MG63 (cell line): Measurements from ENCODE around the gene CSF2RB. TPM values are rescaled to one million over a fixed set of nuclear protein-coding genes. Genes with fewer than 3 reads are reported as not detected.

ENCODE experiments used
- DNase-seq: peaks from one replicate; pipeline ENCODE4 v3.0.0-alpha.2; 2020
- H3K27me3 ChIP-seq: fragments of 250-450 bp; sonication (Bioruptor Pico); 2 replicates; pipeline ENCODE4 v1.5.1; 2020; ENCODE audit warnings: mild to moderate bottlenecking, moderate library complexity
- H3K36me3 ChIP-seq: fragments of 250-450 bp; sonication (Bioruptor Pico); 2 replicates; pipeline ENCODE4 v1.5.1; 2020; ENCODE audit warnings: mild to moderate bottlenecking, moderate library complexity
- H3K4me3 ChIP-seq: fragments of 250-450 bp; sonication (Bioruptor Pico); 2 replicates; pipeline ENCODE4 v1.5.1; 2020; ENCODE audit warnings: mild to moderate bottlenecking, moderate library complexity
- H3K9me3 ChIP-seq: fragments of 250-450 bp; sonication (Bioruptor Pico); 2 replicates; pipeline ENCODE4 v1.5.1; 2020; ENCODE audit warnings: mild to moderate bottlenecking, moderate library complexity
- total RNA-seq: library from RNA; depleted of rRNA; stranded (reverse); fragments of >200 nt; shearing (Covaris generic); gene quantifications from 2 replicates; pipeline ENCODE4 v1.2.3, GENCODE V29; 2014; ENCODE audit warnings: low replicate concordance; rRNA removed

The CSF2RB gene
- total RNA-seq = not detected in 2 replicates

DNA sequence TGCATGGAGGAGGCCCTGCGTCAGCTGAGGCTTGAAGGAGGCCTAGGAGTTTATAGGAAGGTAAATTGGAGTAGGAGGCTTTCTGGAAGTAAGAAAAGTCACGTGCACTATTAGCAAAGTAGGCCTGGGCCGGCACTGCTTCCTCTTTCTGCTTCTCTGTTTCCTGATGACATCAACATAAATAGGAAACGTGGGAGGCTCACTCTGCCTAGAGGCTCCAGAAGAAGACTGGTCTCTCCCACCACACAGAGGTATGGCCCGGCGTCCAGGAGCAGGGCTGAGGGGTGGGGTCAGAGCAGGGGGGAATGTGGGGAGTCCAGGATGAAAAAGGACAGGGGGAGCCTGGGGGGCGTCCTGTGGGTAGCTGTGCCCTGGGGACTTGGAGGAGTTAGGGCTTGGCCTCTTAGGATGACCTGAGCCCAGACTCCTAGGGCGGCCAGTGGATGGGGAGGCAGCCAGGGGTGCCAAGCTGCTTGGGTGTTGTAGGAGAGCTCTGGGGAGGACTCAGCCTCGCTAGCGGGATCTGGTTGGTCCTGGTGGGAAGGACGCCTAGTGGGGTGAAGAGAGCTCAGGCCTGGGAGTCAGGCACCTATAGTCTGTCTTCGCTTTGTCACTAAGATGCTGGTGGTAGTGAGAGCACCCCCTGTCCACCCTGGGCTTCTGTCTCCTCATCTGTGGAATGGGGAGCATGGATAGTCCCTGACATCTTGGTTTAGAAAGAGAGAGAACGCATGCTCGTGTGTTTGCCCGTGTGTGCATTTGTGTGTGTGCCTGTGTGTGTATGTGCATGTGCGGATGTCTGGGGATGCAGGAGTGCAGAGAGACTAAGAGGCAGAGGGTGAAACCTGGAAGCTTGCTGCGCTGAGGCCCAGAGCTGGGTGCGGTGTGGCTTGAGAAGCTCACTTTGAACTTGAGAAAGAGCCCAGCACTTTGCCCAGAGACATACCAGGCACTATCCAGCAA lies at the start of gene CSF2RB:
TSS of gene CSF2RB (plus strand) at position 202 of the 963 bp plus-strand sequence. CDS start 8,580 bp downstream, outside the sequence.
- peaks cover 28% of the 10 kb centered on the region for H3K27me3 ChIP-seq
- no peaks in the 10 kb centered on the region for H3K9me3 ChIP-seq
- no peak for DNase-seq
- H3K36me3 ChIP-seq = no peaks in the 10 kb centered on the region
- H3K4me3 ChIP-seq = no peak within 1 kb of the TSS

DNA sequence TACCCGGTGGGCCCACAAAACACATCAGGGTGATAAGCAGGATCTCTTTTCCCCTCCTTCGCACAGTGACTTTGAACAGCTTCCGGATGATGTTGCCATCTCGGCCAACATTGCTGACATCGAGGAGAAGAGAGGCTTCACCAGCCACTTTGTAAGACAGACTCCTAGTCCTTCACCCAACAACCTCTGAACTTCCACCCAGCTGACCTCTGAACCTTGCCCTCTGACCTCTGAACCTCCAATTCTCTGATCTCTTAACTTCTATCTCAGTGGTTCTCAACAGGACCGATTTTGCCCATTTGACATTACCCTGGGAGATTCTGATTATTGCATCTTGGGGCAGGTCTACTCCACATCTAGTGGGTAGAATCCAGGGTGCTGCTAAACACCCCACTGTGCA lies 49.4 kb upstream of the CSF2RB start:
- H3K4me3 ChIP-seq = no peak overlapping the region
- no peaks in the 10 kb centered on the region for H3K36me3 ChIP-seq
- no peaks in the 10 kb centered on the region for H3K27me3 ChIP-seq
- no peak for DNase-seq
- no peaks in the 10 kb centered on the region for H3K9me3 ChIP-seq

DNA sequence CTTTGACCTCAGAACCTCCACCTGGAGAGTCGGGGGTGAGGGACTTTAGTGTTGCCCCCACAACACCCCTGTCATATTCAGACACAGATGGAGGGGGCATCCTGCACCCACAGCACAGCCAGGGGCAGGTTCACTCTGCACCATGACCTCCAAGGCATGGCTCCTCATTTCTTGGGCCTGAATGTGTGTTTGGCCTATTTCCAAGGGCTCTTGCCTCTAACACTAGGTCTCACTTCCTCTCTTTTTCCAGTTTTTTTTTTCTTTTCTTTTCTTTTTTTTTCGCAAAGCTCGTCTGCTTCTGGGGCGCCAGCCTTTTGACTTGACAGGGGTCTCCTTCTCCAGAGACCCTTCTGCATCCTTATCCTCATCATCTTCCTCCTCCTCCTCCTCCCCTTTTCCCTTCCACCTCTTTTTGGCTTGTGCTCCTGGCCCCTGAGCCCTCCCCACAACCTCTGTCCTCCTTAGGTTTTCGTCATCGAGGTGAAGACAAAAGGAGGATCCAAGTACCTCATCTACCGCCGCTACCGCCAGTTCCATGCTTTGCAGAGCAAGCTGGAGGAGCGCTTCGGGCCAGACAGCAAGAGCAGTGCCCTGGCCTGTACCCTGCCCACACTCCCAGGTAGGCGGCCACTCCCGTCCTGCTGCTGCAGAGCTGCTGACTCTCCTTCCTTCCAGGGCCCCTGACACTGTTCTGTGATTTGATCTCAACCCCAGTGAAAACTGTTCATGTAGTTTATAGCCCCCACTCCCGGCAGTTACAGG lies 48.8 kb upstream of the CSF2RB start:
- Histone ChIP-seq H3K4me3 (no peak overlapping the region), H3K27me3 (no peaks in the 10 kb centered on the region), H3K36me3 (no peaks in the 10 kb centered on the region), H3K9me3 (no peaks in the 10 kb centered on the region)
- DNase-seq = no peak

- no peaks in the 10 kb centered on the region for H3K27me3 ChIP-seq
- no peak overlapping the region for H3K4me3 ChIP-seq
- DNase-seq = peak; percentile 13
- H3K9me3 ChIP-seq = no peaks in the 10 kb centered on the region
- no peaks in the 10 kb centered on the region for H3K36me3 ChIP-seq
These were observed 48.1 kb upstream of the CSF2RB start for GRCh38 chr22:36865346-36865745.

DNA sequence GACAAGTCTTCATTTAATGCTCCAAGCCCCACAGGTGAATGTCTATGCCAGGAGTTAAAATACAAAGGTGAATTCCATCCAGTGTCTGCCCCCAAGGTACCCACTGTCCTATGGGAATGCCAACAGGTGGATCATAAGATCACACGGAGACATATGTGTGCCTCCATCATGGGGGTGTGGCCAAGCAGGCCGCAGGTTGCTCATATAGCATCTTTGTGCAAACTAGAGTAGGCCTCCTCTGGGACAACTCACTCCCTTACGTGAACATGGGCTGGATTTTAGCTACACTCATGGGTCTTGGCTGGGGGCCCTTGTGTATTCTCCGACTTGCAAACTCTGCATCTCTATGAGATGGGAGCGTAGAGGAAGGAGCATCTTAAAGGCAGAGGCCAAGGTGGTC lies 45.7 kb upstream of the CSF2RB start:
- Histone ChIP-seq H3K4me3 (no peak overlapping the region), H3K27me3 (no peaks in the 10 kb centered on the region), H3K9me3 (no peaks in the 10 kb centered on the region), H3K36me3 (no peaks in the 10 kb centered on the region)
- DNase-seq = no peak

DNA sequence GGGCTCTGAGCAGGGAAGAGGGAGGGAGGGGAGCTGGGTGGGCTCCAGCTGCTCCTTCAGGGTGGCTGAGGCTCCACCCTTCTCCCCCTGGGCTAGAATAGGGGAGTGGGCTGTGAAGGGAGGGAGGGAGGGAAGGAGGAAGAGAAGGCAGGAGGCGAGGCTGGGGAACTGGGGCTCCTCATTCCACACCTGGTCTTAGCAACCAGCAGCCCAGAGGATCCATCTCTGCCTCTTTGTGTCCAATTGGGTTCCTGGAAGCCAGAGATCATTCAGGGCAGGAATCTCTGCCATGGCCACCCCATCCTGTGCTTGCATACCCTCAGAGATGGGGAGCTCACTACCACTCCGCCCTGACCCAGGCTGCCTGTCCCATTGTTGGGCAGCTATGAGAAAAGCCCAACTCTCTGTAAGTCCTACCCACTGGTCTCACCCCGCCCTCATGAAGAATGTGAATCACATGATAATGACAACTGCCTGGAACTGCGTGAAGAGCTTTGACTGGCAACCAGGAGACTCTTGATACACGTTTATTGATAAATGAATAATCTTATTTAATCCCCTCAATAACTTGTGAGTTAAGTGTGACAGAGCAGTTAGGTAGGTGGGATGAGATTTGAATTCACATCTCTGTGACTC lies 44.8 kb upstream of the CSF2RB start:
- H3K9me3 ChIP-seq = no peaks in the 10 kb centered on the region
- H3K4me3 ChIP-seq = no peak overlapping the region
- no peak for DNase-seq
- H3K27me3 ChIP-seq = no peaks in the 10 kb centered on the region
- no peaks in the 10 kb centered on the region for H3K36me3 ChIP-seq

- Histone ChIP-seq H3K4me3 (no peak overlapping the region), H3K36me3 (no peaks in the 10 kb centered on the region), H3K27me3 (no peaks in the 10 kb centered on the region), H3K9me3 (no peaks in the 10 kb centered on the region)
- DNase-seq = no peak
These were observed 43.2 kb upstream of the CSF2RB start for GRCh38 chr22:36870250-36870649.

DNA sequence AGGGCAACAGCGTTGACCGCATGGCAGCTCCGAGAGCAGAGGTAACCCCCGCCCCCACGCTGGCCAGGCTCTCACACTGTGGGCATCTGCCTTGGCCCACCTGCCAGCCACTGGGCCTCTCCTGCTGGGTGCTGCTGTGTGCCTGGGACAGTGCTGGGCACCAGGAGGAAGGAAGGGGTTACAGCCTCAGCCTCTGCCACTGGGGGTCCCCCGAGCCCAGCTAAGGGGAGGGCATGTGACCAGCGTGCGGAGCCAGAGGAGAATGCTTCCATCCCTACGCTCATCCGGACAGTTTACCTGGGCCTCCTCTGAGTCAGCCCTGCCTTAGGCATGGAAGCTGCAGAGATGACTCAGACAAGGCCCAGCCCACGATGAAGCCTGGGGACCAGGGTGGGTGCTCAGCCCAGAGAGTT lies 41.8 kb upstream of the CSF2RB start:
- Histone ChIP-seq H3K9me3 (no peaks in the 10 kb centered on the region), H3K27me3 (no peaks in the 10 kb centered on the region), H3K36me3 (no peaks in the 10 kb centered on the region), H3K4me3 (no peak overlapping the region)
- DNase-seq = no peak

- no peak for DNase-seq
- no peaks in the 10 kb centered on the region for H3K27me3 ChIP-seq
- no peaks in the 10 kb centered on the region for H3K9me3 ChIP-seq
- no peaks in the 10 kb centered on the region for H3K36me3 ChIP-seq
- H3K4me3 ChIP-seq = no peak overlapping the region
These were observed 41.3 kb upstream of the CSF2RB start for GRCh38 chr22:36872084-36872483.

GRCh38 chr22:36872866-36873498 lies 40.4 kb upstream of the CSF2RB start:
- H3K36me3 ChIP-seq = no peaks in the 10 kb centered on the region
- no peaks in the 10 kb centered on the region for H3K27me3 ChIP-seq
- no peak overlapping the region for H3K4me3 ChIP-seq

DNA sequence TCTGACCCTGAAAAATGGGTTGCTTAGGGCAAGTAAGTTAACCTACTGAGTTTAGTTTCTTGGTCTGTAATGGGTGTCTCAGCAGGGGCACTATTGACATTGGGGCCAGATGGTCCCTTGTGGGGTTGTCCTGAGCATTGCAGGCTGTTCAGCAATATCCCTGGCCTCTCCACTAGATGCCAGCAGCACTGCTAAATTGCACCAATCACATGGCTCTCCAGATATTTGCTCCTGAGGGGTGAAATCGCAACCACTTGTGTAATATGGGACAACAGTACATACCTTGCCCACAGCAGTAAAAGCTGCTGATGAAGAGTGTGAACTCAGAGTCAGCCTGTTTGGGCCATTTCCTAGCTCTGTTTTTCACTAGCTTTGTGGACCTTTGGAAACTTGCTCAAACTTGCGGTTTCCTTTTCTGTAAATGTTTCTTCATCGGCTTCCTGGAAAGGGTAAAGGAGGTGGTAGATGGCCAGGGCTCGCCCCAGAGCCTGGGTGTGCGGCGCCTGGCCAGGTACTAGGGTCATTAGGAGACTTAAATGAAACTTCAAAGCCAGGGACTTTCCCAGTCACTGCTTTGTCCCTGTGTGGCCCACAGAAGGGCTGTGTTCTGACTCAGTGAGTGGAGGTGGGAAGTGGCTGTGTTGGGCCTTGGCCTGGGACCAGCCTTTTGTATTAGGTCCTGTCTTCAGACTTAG lies 39.7 kb upstream of the CSF2RB start:
- Histone ChIP-seq H3K36me3 (no peaks in the 10 kb centered on the region), H3K4me3 (no peak overlapping the region), H3K27me3 (peaks cover 1% of the 10 kb centered on the region), H3K9me3 (no peaks in the 10 kb centered on the region)
- peak; percentile 51 for DNase-seq

More at GRCh38 chr22:36872866-36873498, 40.4 kb upstream of the CSF2RB start:
- H3K9me3 ChIP-seq = no peaks in the 10 kb centered on the region
- DNase-seq = no peak

GRCh38 chr22:36874309-36874696 lies 39.1 kb upstream of the CSF2RB start:
- H3K27me3 ChIP-seq = peaks cover 5% of the 10 kb centered on the region
- no peak for DNase-seq
- H3K4me3 ChIP-seq = no peak overlapping the region
- H3K36me3 ChIP-seq = no peaks in the 10 kb centered on the region
- H3K9me3 ChIP-seq = no peaks in the 10 kb centered on the region

GRCh38 chr22:36874736-36875135 lies 38.7 kb upstream of the CSF2RB start:
- H3K4me3 ChIP-seq = no peak overlapping the region
- H3K9me3 ChIP-seq = no peaks in the 10 kb centered on the region
- no peak for DNase-seq
- no peaks in the 10 kb centered on the region for H3K36me3 ChIP-seq
- peaks cover 5% of the 10 kb centered on the region for H3K27me3 ChIP-seq

GRCh38 chr22:36875741-36876140 lies 37.7 kb upstream of the CSF2RB start:
- no peaks in the 10 kb centered on the region for H3K9me3 ChIP-seq
- no peak overlapping the region for H3K4me3 ChIP-seq
- no peak for DNase-seq
- H3K36me3 ChIP-seq = no peaks in the 10 kb centered on the region
- H3K27me3 ChIP-seq = peaks cover 5% of the 10 kb centered on the region

- no peak for DNase-seq
- no peaks in the 10 kb centered on the region for H3K36me3 ChIP-seq
- H3K27me3 ChIP-seq = peaks cover 10% of the 10 kb centered on the region
- H3K4me3 ChIP-seq = no peak overlapping the region
- peaks cover 7% of the 10 kb centered on the region for H3K9me3 ChIP-seq
These were observed 33.7 kb upstream of the CSF2RB start for GRCh38 chr22:36879775-36880174.
